HUES6 (cell line): Measurements from ENCODE around the gene KCNIP3.
A peak's percentile ranks its signal among the peaks of the same experiment; 100 is the strongest.

Experiments
- H3K27ac ChIP-seq: 2 replicates; pipeline ENCODE4 v1.7.0; 2013; ENCODE audit warnings: low read depth, mild to moderate bottlenecking, low read length, inconsistent platforms
- H3K27me3 ChIP-seq: 2 replicates; pipeline ENCODE4 v1.6.1; 2013; ENCODE audit warnings: low read length; ENCODE audit not compliant: control insufficient read depth, insufficient read depth
- H3K36me3 ChIP-seq: 2 replicates; pipeline ENCODE4 v1.6.1; 2013; ENCODE audit warnings: low read length; ENCODE audit not compliant: control insufficient read depth, insufficient read depth
- H3K4me1 ChIP-seq: 2 replicates; pipeline ENCODE4 v1.6.1; 2013; ENCODE audit warnings: low read length; ENCODE audit not compliant: control insufficient read depth, insufficient read depth
- H3K4me3 ChIP-seq: 2 replicates; pipeline ENCODE4 v1.5.1; 2013; ENCODE audit warnings: low read depth, low read length
- H3K9ac ChIP-seq: one replicate; pipeline ENCODE4 v1.6.1; 2013; ENCODE audit warnings: mild to moderate bottlenecking, low read length
- H3K9me3 ChIP-seq: 2 replicates; pipeline ENCODE4 v1.6.1; 2013; ENCODE audit warnings: low read depth, low read length; ENCODE audit not compliant: control insufficient read depth, insufficient read depth

KCNIP3 gene

DNA sequence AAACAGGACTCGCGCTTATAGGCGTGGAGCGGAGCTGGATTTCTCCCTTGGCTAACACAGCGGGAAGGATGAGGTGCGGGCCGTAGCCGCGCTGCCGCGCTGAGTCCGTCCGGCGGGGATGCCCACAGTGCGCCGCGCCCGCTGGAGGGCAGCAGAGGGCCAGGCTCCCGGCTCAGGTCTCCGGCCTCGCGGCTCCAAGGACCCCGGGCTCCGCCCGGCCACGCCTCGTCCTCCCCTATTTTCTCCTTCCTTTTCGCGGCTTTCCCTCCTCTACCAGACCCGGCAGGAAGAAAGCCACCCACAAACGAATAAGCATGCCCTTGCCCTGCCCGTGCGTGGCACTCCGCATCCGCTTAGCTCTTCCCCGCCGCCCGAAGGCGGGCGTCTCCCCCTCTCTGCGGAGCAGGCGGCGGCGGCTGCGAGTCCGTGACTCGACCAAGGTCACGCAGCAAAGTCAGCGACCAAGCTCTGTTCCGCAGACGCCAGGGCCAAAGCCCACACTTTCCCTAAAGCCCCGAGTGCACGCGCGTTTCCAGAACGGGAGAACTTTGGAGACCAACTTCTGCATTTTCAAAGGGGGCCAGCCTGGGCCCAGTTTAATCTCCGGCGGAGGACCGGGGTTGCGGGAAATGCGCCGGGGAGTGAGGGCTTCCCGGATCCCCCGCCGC lies 48.5 kb downstream of the KCNIP3 start:
- Histone ChIP-seq H3K9me3 (no peaks in the 10 kb centered on the region), H3K4me1 (no peaks in the 10 kb centered on the region; the same call in 1 of the 2 replicates), H3K9ac (peak overlapping the region; percentile 15), H3K27ac (no peak overlapping the region), H3K4me3 (peak overlapping the region; percentile 69), H3K27me3 (peaks cover 88% of the 10 kb centered on the region), H3K36me3 (no peaks in the 10 kb centered on the region)

DNA sequence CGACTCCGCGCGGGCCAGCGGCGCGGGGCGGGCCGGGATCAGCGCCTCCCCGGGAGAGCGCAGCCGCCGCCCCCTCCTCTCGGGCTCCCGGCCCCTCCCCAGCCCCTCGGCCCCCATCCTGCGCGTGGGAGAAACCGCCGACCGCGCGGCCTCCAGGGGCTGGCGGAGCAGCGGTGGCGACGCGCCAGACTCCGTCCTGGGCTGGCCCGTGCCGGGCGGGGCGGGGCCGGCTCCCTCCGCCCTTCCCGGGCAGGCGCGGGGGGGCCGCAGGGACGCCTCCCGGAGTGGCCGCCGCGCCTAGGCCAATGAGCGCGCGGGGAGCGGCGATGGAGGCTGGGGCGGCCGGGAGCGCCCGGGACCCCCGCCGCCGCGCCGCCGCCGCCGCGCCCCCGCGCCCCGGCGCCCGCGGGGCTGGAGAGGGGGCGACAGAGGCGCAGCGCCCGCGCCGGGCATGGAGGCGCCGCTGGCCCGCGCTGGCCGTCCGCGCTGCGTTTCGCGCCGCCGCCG lies 49.1 kb downstream of the KCNIP3 start:
- no peak overlapping the region for H3K27ac ChIP-seq
- peak overlapping the region; percentile 69 for H3K4me3 ChIP-seq

DNA sequence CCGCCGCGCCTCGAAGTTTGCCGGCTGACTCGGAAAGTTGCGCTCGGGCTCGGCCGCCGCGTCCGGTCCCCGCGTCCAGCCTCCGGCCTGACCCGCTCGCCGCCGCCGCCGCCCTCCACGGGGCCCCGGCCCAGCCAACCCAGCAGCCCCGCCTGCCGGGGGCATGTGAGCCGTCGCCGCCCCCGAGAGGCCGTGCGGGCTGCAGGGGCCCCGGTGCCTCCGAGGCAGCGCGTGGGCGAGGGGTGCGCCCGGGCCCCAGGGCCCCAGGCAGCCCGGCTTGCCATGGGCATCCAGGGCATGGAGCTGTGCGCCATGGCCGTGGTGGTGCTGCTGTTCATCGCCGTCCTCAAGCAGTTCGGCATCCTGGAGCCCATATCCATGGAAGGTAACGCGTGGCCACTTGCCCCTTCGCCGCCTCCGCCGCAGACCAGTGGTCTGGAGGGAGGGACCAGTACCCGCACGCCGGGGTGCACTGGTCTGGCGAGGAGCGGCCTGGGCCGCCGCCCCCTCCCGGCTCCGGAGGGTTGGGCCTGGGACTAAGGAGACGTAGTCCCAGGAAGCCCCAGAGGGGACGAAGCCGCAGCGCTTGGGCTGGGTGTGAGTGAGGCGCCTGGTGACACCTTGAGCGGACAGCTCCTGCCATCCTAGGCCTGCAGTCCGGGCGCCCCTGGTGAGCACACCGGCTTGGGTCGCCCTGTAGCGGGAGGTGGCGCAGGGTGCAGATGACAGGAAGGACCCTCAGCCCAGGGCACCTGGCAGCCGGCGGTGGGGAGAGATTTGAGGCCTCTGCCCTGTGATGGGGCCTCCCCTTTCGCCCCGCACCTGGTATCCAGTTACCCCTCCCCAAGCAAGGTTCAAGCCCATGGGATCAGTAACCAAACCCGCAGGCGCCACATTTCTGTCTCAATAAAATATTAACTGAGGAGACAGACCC lies 49.9 kb downstream of the KCNIP3 start:
- peaks cover 77% of the 10 kb centered on the region for H3K27me3 ChIP-seq
- no peaks in the 10 kb centered on the region; the same call in 1 of the 2 replicates for H3K4me1 ChIP-seq
- peak overlapping the region; percentile 58 for H3K4me3 ChIP-seq
- no peaks in the 10 kb centered on the region for H3K36me3 ChIP-seq
- no peak overlapping the region for H3K27ac ChIP-seq
- no peaks in the 10 kb centered on the region for H3K9me3 ChIP-seq
- H3K9ac ChIP-seq, result no peak overlapping the region

More for the DNA sequence above, 49.1 kb downstream of the KCNIP3 start:
- Histone ChIP-seq H3K9ac (no peak overlapping the region), H3K36me3 (no peaks in the 10 kb centered on the region), H3K4me1 (no peaks in the 10 kb centered on the region; the same call in 1 of the 2 replicates), H3K27me3 (peaks cover 83% of the 10 kb centered on the region), H3K9me3 (no peaks in the 10 kb centered on the region)

DNA sequence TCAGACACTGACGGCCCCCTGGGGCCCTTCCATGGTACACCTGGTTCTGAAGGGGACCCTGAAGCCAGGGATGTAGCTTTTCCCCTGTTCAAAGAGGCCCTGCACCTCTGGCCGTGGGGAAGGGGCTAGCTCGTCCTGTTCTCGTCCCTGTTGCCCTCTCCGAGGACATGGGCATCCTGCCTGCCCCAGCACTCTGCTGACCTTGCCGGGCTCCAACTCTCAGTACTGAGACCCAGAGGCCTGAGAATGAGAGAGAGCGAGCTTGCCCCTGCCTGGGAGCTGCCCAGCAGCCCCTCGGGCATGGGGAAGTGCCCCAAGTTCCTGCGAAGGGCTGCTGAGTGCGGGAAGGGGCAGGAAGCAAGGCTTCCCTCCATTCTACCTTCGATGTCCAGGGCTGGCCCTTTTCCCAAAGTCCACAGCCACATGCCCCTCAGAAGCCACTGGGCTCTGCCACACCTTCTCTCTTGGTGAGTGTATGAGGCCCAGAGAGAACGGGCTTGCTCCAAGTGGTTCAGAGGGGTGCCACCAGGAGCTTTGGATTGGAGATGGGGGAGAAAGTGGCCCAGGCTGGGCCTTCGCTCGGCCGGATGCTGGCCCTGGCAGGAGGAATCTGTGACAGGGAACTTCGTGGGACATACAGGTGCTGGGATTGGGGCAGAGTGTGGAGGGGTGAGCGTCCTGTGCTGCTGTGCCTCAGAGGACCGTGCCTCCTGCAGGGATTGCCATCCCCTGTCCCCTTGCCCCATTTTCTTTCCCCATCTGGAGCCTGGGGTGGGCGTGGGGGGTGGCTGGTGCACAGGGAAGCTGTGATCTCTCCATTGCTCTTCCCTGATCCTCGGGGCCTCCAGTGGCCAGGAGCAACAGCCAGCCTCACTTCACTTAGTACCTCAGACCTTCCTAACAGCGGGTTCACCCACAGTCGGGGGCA lies 50.8 kb downstream of the KCNIP3 start:
- Histone ChIP-seq H3K27ac (no peak overlapping the region), H3K9ac (no peak overlapping the region), H3K36me3 (no peaks in the 10 kb centered on the region), H3K9me3 (no peaks in the 10 kb centered on the region), H3K27me3 (peaks cover 68% of the 10 kb centered on the region), H3K4me3 (no peak overlapping the region), H3K4me1 (no peaks in the 10 kb centered on the region; the same call in 1 of the 2 replicates)

DNA sequence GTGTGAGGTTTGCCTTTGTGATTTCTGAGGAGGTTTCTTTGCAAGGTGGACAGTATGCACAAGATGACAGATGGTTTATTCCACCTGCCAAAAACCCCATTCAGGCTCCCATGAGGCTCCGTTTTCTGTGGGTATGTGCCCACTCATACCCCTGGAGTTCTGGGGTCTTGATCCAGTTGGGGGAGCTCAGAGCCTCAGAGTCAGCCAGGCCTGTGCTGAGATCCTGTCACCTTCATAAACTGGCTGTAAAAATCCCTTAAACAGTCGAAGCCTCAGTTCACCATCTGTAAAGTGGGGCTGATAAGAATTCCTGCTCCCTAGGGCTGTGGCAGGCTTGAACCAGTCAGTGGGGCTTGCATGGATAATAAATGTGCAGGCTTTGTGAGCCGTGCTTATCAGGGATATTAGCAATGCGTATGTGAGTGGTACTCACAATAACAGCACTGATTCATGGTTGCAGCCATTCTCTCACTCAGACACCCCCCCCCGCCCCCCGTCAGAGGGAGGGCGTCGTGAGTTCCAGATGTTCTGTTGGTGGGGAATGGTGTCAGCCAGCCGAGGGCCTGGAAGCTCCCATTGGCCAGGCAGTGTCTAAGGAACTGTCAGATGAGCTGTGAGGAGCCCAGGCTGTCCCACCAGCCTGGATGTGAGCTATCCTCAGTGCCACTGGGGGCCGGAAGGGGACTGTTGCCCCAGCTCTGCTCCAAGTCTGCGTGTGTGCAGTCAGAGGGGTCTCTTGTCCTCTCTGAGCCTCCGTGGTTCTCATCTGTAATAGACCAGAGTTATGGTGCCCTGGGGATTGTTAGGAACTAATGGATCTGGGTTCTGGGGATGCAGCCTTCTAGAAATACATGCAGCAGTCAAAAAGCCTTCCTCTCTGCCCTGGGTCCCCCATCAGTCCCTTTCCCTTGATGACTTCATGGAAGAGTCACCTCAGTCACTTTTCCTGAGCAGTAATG lies 51.7 kb downstream of the KCNIP3 start:
- no peaks in the 10 kb centered on the region for H3K9me3 ChIP-seq
- no peaks in the 10 kb centered on the region for H3K36me3 ChIP-seq
- H3K9ac ChIP-seq, result no peak overlapping the region
- H3K27me3 ChIP-seq, result peaks cover 58% of the 10 kb centered on the region
- no peaks in the 10 kb centered on the region; the same call in 1 of the 2 replicates for H3K4me1 ChIP-seq
- no peak overlapping the region for H3K4me3 ChIP-seq
- no peak overlapping the region for H3K27ac ChIP-seq

DNA sequence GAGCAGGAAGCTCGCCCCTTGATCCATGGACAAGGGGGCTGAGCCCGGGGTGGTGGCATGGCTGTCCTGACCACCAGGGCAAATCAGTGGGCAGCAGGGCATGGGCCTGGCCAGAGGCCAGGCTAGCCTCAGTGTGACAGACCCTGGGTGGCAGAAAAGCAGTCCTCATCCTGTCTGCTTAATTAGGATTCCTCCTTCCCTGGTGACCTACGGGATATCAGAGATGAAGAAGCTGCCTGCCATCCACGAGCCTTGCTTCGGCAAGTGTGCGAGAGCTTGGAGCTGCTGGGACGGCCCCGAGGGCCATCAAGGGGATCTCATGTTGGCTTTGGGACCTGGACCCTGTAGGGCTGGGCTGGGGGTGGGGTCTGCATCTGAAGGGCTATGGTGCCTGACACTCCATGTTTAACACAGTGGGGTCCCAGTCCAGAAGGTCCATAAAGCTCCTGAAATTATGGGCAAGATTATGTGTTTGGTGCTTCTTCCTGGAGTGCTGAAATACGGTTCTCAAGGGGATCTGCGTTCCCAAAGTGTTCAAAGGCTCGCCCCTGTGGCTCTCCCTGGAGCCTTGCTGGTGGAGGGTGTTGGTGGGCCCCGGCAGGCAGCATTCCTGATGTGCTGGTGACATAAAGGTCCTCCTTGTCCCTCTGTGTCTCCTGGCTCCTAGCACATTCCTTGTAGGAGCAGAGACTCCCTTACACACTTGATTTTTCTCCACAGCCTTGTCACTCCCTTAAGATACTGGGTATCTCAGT lies 52.6 kb downstream of the KCNIP3 start:
- Histone ChIP-seq H3K4me1 (no peaks in the 10 kb centered on the region; the same call in 1 of the 2 replicates), H3K27me3 (peaks cover 50% of the 10 kb centered on the region), H3K9ac (no peak overlapping the region), H3K27ac (no peak overlapping the region), H3K4me3 (no peak overlapping the region), H3K9me3 (no peaks in the 10 kb centered on the region), H3K36me3 (no peaks in the 10 kb centered on the region)

DNA sequence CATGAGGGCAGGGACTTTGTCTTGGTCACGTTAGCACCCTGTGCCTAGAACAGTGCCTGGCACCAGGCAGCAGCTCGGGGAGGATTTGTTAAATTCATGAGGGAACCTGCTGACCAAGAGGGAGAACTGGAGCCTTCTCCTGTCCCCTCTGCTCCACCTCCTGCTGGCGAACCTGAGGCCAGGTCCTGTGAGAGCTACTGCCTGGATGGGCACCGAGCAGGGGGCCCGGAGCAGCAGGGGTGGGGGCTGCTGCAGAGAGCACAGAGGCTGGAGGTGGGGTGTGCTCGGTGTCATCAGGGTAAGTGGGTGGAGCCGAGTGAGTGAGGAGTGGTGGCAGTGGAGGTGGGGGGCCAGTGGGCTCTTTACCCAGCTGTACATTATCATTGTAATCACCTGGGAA lies 53.2 kb downstream of the KCNIP3 start:
- H3K27me3 ChIP-seq, result peaks cover 44% of the 10 kb centered on the region
- no peaks in the 10 kb centered on the region; the same call in 1 of the 2 replicates for H3K4me1 ChIP-seq
- no peak overlapping the region for H3K9ac ChIP-seq
- no peak overlapping the region for H3K4me3 ChIP-seq
- no peaks in the 10 kb centered on the region for H3K9me3 ChIP-seq
- no peaks in the 10 kb centered on the region for H3K36me3 ChIP-seq
- no peak overlapping the region for H3K27ac ChIP-seq

DNA sequence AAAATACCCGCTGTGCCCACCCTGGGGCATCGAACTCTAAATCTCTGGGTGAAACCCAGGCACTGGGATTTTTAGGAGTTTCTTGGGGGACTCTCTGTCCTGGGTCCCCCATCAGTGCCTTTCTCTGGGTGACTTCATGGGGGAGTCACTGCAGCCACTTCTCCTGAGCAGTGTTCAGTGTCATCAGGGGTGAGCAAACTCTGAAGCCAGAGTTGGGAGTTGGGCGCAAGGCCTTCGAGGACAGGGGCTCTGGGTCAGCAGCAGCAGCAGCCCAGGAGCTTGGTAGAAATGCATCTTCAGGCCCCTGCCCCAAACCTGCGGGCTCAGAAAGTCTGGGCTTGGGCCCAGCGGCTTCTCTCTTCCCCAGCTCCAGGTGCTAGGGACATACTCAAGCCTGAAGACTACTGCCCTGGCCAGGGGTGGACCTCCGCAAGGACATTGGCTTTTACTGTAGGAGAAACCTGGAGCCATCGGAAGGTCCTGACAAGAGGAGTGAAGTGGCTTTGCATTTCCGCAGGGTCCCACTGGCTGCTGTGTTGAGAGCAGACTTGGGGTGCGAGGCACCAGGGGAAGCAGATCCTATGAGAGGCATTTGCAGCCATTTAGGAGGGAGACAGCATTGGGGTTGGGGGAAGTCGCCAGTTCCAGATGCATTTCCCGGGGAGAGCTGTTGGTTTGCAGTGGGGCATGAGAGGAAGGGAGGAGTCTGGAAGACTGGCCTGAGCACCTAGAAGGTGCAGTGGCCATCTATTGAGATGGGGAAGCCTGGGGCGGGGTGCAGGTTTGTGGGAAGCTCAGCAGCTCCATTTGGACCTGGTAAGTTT lies 53.8 kb downstream of the KCNIP3 start:
- H3K27me3 ChIP-seq, result peaks cover 38% of the 10 kb centered on the region
- H3K9ac ChIP-seq, result no peak overlapping the region

DNA sequence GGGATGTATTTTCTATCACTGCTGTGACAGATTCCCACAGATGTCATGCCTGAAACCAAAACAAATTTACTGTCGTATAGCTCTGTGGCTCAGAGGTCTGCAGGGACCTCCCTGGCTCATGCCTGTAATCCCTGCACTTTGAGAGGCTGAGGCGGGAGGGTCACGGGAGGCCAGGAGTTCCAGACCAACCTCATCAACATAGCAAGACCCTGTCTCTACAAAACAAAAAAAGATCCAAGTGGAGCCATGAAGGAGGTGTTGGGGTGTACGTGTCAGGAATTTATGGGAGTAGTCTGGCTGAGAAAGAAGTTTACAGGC lies 54.4 kb downstream of the KCNIP3 start:
- Histone ChIP-seq H3K27me3 (peaks cover 37% of the 10 kb centered on the region), H3K9me3 (no peaks in the 10 kb centered on the region)

More for the DNA sequence above, 53.8 kb downstream of the KCNIP3 start:
- Histone ChIP-seq H3K9me3 (no peaks in the 10 kb centered on the region), H3K27ac (no peak overlapping the region), H3K4me1 (no peaks in the 10 kb centered on the region), H3K36me3 (no peaks in the 10 kb centered on the region), H3K4me3 (no peak overlapping the region)

More for the DNA sequence above, 54.4 kb downstream of the KCNIP3 start:
- H3K4me3 ChIP-seq, result no peak overlapping the region
- no peak overlapping the region for H3K9ac ChIP-seq
- H3K27ac ChIP-seq, result no peak overlapping the region
- no peaks in the 10 kb centered on the region for H3K4me1 ChIP-seq
- no peaks in the 10 kb centered on the region for H3K36me3 ChIP-seq
